Measurements from ENCODE around the gene SCN1A.

SCN1A gene

DNA sequence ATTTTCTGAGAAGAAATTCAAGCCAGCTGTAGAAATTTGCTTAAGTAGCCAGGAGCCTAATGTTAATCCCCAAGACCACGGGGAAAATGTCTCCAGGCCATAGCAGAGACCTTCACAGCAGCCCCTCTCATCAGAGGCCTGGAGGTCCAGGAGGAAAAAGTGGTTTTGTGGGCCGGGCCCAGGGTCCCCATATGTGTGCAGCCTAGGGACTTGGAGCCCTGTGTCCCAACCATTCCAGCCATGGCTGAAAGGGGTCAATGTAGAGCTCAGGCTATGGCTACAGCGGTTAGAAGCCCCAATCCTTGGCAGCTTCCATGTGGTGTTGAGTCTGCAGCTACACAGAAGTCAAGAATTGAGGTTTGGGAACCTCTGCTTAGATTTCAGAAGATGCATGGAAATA is 160.1 kb downstream of the SCN1A start:
- DNase-seq, result no peak

DNA sequence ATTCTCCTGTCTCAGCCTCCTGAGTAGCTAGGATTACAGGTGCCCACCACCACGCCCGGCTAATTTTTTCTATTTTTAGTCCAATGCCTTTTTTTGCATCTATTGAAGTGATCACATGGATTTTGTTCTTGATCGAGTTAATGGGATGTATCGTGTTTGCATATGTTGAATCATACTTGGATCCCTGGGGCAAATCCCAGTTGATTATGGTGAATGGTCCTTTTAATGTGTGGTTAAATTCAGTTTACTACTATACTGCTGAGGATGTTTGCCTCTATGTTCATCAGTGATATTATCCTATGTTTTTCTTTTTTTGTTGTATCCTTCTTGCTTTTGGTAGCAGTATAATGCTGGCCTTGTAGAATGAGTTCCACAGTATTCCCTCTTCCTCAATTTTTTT is 166.0 kb downstream of the SCN1A start:
- no peak for DNase-seq

DNA sequence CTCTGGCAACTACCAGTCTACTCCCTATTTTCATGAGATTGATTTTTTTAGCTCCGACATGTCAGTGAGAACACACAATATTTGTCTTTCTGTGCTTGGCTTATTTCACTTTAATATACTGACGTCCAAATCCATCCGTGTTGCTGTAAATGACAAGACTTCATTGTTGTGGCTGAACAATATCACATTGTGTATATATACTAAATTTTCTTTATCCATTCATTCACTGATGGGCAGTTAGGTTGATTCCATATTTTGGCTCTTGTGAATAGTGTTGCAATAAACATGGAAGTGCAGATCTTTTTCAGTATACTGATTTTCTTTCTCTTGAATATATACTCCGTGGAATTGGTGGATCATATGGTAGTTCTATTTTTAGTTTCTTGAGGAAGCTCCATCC is 168.4 kb downstream of the SCN1A start:
- no peak for DNase-seq

- no peak for DNase-seq
These were observed 169.4 kb downstream of the SCN1A start for GRCh38 chr2:165958313-165958960.

DNA sequence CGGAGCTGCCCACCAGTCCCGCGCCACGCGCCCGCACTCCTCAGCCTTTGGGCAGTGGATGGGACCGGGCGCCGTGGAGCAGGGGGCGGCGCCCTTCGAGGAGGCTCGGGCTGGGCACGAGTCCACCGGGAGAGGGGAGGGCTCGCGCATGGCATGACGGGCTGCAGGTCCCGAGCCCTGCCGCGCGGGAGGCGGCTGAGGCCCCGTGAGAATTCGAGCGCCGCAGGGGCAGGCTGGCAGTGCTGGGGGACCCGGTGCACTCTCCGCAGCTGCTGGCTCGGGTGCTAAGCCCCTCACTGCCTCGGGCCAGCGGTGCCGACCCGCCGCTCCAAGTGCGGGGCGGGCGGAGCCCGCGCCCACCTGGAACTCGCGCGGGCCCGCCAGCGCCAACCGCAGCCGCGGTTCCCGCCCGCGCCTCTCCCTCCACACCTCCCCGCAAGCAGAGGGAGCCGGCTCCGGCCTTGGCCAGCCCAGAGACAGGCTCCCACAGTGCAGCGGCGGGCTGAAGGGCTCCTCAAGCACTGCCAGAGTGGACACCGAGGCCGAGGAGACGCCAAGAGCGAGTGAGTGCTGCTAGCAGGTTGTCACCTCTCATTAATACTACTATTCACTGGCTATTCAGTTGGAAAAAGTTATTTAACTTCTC is 170.7 kb downstream of the SCN1A start:
- no peak for DNase-seq

DNA sequence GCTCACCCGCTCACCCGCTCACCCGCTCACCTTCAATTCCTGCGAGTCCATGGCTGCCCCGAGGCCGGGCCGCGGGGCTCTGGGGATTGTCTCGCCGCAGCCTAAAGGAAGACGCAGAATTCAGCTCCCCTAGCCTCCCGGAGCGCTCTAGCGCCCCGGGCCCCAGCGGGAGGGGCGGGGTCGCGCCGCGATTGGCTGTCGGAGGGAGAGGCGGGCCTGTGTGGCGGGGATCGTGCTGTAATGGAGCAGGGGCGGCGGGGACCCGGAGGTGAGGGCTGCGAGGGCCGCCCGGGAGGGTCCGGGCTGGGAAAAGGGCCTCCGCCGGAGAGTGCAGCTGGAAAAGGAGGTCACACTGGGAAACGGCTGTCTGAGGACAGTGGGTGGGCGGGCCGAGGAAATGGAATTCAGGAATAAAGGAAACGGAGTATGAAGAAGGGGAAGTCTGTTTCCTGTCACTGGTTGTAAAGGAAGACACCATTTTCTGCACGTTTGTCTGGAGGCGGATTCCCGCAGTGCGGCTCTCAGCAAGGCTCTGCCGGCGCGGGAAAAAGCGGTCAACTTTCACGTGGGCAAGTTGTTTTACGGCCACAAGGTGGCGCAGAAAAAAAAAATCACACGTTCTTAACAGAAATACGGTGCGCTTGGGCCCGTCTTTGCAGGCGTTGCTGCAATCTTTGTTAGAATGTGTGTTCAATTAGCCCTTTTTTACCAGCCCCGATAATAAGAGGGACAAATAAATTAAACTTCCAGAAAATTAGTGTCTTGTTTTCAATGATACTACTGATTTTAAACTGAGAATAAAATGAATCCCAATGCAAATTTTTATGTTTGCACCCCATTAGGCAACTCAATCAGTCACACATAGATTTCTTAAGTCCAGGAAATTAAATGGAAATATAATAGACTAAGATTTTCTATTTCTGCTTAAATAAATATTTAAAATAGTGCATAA is 173.9 kb downstream of the SCN1A start, which contains the start of gene TTC21B:
TSS of gene TTC21B (minus strand) at position 122 of the 952 bp plus-strand sequence. CDS start at position 51, 71 bp downstream.
- DNase-seq, result peak; percentile 95

- DNase-seq, result no peak
These were observed 174.5 kb downstream of the SCN1A start for GRCh38 chr2:165953306-165953654.

DNA sequence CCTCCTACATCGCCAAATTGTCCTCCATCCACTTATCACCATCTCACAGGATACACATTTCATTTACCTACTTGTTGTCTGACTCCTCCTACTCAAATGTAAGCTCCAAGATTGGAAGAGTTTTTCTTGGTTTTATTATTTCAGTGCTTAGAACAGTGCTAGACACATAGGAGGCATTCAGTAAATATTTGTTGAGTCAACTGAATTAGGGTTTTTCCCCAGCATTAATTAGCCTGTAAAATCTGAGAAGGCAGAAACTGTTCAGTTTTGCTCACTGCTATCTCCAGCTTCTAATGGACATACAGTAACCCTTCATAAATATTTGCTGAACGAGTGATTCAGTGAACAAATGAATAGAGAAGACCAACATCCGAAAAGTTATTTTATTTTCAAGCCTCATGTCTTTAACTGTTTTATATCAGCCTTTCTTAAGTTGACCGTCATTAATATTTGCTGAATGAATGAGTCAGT is 175.0 kb downstream of the SCN1A start:
- DNase-seq, result no peak

GRCh38 chr2:165952085-165952484 is 175.7 kb downstream of the SCN1A start:
- no peak for DNase-seq

DNA sequence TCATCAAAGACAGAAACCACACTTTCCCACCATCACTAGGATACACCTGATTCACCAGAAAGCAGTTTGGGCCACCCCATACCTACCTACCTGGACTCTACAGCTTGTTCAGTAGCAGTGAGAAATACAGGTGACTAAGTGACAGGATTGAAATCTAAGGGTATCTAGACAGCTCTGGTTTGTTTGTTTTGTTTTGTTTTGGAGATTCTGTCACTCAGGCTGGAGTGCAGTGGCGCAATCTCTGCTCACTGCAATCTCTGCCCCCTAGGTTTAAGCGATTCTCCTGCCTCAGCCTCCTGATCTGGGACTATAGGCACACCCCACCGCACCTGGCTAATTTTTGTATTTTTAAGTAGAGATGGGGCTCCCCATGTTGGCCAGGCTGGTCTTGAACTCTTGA is 177.4 kb downstream of the SCN1A start:
- DNase-seq, result no peak

- DNase-seq, result no peak
These were observed 186.0 kb downstream of the SCN1A start for GRCh38 chr2:165941827-165942226.

- no peak for DNase-seq
These were observed 189.6 kb downstream of the SCN1A start for GRCh38 chr2:165938237-165938636.
